GM12873 (cell line): Measurements from ENCODE around the gene FBN1.

ENCODE experiments used
- CTCF ChIP-seq: IDR thresholded peaks from 2 replicates; pipeline ENCODE4 v1.5.1; 2012; ENCODE audit warnings: low read depth, mild to moderate bottlenecking, moderate library complexity, low read length, control low read depth; ENCODE audit not compliant: insufficient read depth; ENCODE audit errors: missing control alignments

The FBN1 gene

GRCh38 chr15:48645558-48646330 is at the start of gene FBN1:
Gene FBN1, minus strand, starts transcription at chr15:48645709. Its CDS starts 940 bp downstream, at chr15:48644769.
- TF ChIP-seq CTCF, result no peak

GRCh38 chr15:48693484-48693883 is 48.0 kb upstream of the FBN1 start:
- TF ChIP-seq CTCF, result no peak

- TF ChIP-seq CTCF, result no peak
These were observed 43.0 kb upstream of the FBN1 start for GRCh38 chr15:48688493-48688892.

GRCh38 chr15:48683991-48684765 is 38.7 kb upstream of the FBN1 start:
- TF ChIP-seq CTCF, result no peak

GRCh38 chr15:48682942-48683651 is 37.6 kb upstream of the FBN1 start:
- no peak for TF ChIP-seq CTCF

- no peak for TF ChIP-seq CTCF
These were observed 35.8 kb upstream of the FBN1 start for GRCh38 chr15:48681353-48681752.

- no peak for TF ChIP-seq CTCF
These were observed 35.3 kb upstream of the FBN1 start for GRCh38 chr15:48680841-48681240.
